H1 (cell line): ENCODE data around the gene BAAT. TPM values are rescaled to one million over a fixed set of nuclear protein-coding genes. Genes with fewer than 3 reads are reported as not detected.

ENCODE experiments used
- CTCF ChIA-PET: fragments of 300-600 bp; sonication (Branson Sonifier 250); formaldehyde crosslinking; loops from one replicate; lab custom pipeline; 2021; ENCODE audit not compliant: partially characterized antibody; lab: Charles Lee
- POLR2A ChIA-PET: fragments of 300-600 bp; sonication (Branson Sonifier 250); formaldehyde crosslinking; loops from one replicate; lab custom pipeline; 2021; ENCODE audit warnings: inconsistent platforms; ENCODE audit not compliant: partially characterized antibody; lab: Charles Lee
- DNase-seq, 2 experiments: peaks; one replicate each; pipeline versions ENCODE4 v3.0.0 to v3.0.0-alpha.2; 2010 to 2022; ENCODE audit warnings: low spot score in 2 of 2, low read depth in 1 of 2, mixed read lengths in 1 of 2
- FAIRE-seq: peaks from 2 replicates; lab custom pipeline; 2011; peaks lifted over from hg19 to GRCh38; lab: Jason Lieb, UNC
- H2AFZ ChIP-seq: 2 replicates; pipeline ENCODE4 v1.8.1; 2012; ENCODE audit warnings: low read length, inconsistent platforms
- H2AK5ac ChIP-seq: 2 replicates; pipeline ENCODE4 v1.6.1; 2013; ENCODE audit warnings: low read depth, low read length
- H2BK120ac ChIP-seq: replicated peaks from 2 replicates; pipeline ENCODE3; 2013; ENCODE audit warnings: low read depth, low read length, inconsistent platforms
- H2BK12ac ChIP-seq: 2 replicates; pipeline ENCODE4 v1.6.1; 2013; ENCODE audit warnings: low read depth, low read length
- H2BK15ac ChIP-seq: 2 replicates; pipeline ENCODE4 v1.6.1; 2013; ENCODE audit warnings: low read length
- H2BK20ac ChIP-seq: 2 replicates; pipeline ENCODE4 v1.6.1; 2013; ENCODE audit warnings: low read length
- H2BK5ac ChIP-seq: 2 replicates; pipeline ENCODE4 v1.6.1; 2013; ENCODE audit warnings: low read depth, low read length
- H3K14ac ChIP-seq: 2 replicates; pipeline ENCODE4 v1.6.1; 2013; ENCODE audit warnings: inconsistent platforms; ENCODE audit not compliant: insufficient read length
- H3K18ac ChIP-seq: 2 replicates; pipeline ENCODE4 v1.6.1; 2013; ENCODE audit warnings: low read length; ENCODE audit errors: extremely low read depth
- H3K23ac ChIP-seq: 2 replicates; pipeline ENCODE4 v1.6.1; 2013; ENCODE audit warnings: inconsistent platforms; ENCODE audit not compliant: insufficient read length
- H3K23me2 ChIP-seq: 2 replicates; pipeline ENCODE4 v1.6.1; 2013; ENCODE audit warnings: low read depth, low read length
- H3K27ac ChIP-seq: 2 replicates; pipeline ENCODE4 v1.6.1; 2011; ENCODE audit warnings: low read depth, low read length, inconsistent platforms
- H3K27me3 ChIP-seq, 4 experiments: replicated peaks in 1 of 4; 1 replicate in 1 of 4; 2 replicates in 3 of 4; pipeline versions ENCODE4 v1.6.1 to v1.8.1; 2011 to 2013; ENCODE audit warnings: low read length in 3 of 4, mild to moderate bottlenecking in 3 of 4, inconsistent platforms in 2 of 4, mixed read lengths in 2 of 4, moderate library complexity in 1 of 4; ENCODE audit not compliant: control insufficient read depth in 3 of 4, insufficient read depth in 3 of 4; ENCODE audit errors: extremely low read depth in 1 of 4
- H3K36me3 ChIP-seq, 4 experiments: 2 replicates each; pipeline versions ENCODE4 v1.6.1 to v1.8.1; 2011 to 2013; ENCODE audit warnings: mild to moderate bottlenecking in 4 of 4, low read length in 3 of 4, moderate library complexity in 2 of 4, control low read depth in 1 of 4, inconsistent platforms in 1 of 4; ENCODE audit not compliant: insufficient read depth in 4 of 4, control insufficient read depth in 2 of 4
- H3K4ac ChIP-seq: replicated peaks from 2 replicates; pipeline ENCODE3; 2013; ENCODE audit warnings: low read length, low read depth, mixed read lengths, inconsistent platforms; ENCODE audit not compliant: insufficient read length
- H3K4me1 ChIP-seq, 4 experiments: replicated peaks in 1 of 4; 1 replicate in 1 of 4; 2 replicates in 3 of 4; pipeline versions ENCODE4 v1.6.1 to v1.8.1; 2011 to 2013; ENCODE audit warnings: low read length in 3 of 4, inconsistent platforms in 2 of 4, mixed read lengths in 1 of 4; ENCODE audit not compliant: insufficient read depth in 4 of 4, control insufficient read depth in 3 of 4
- H3K4me2 ChIP-seq, 2 experiments: 2 replicates each; pipeline versions ENCODE4 v1.6.1 to v1.8.1; 2011 to 2013; ENCODE audit warnings: low read depth in 2 of 2, low read length in 2 of 2, control low read depth in 1 of 2, inconsistent platforms in 1 of 2, mild to moderate bottlenecking in 1 of 2; ENCODE audit not compliant: insufficient read depth in 1 of 2
- H3K4me3 ChIP-seq, 4 experiments: fragments of 200-600, 300-600 bp in 1 of 4; sonication (generic), shearing (Covaris generic), sonication (Bioruptor Twin) in 1 of 4; 2 replicates each; pipeline versions ENCODE4 v1.5.1 to v1.8.1; 2011 to 2016; ENCODE audit warnings: low read length in 4 of 4, low read depth in 3 of 4, control low read depth in 2 of 4, inconsistent platforms in 2 of 4, mild to moderate bottlenecking in 2 of 4, mixed read lengths in 1 of 4, moderate library complexity in 1 of 4; ENCODE audit not compliant: insufficient read depth in 2 of 4; ENCODE audit errors: extremely low read depth in 1 of 4
- H3K56ac ChIP-seq: replicated peaks from 2 replicates; pipeline ENCODE3; 2013; ENCODE audit warnings: low read depth, mild to moderate bottlenecking, mixed read lengths, low read length, inconsistent platforms; ENCODE audit not compliant: insufficient read length
- H3K79me1 ChIP-seq: 2 replicates; pipeline ENCODE4 v1.6.1; 2013; ENCODE audit warnings: low read depth, low read length, control low read depth
- H3K79me2 ChIP-seq, 2 experiments: 2 replicates each; pipeline versions ENCODE4 v1.6.1 to v1.8.1; 2012 to 2013; ENCODE audit warnings: low read length in 2 of 2, mild to moderate bottlenecking in 2 of 2, inconsistent platforms in 1 of 2; ENCODE audit not compliant: insufficient read depth in 2 of 2, control insufficient read depth in 1 of 2
- H3K9ac ChIP-seq, 4 experiments: replicated peaks in 1 of 4; 1 replicate in 1 of 4; 2 replicates in 3 of 4; pipeline versions ENCODE4 v1.6.1 to v1.8.1; 2011 to 2013; ENCODE audit warnings: low read depth in 3 of 4, low read length in 3 of 4, control low read depth in 2 of 4, mild to moderate bottlenecking in 2 of 4, moderate library complexity in 2 of 4, inconsistent platforms in 1 of 4; ENCODE audit errors: extremely low read depth in 1 of 4
- H3K9me3 ChIP-seq, 2 experiments: 2 replicates each; pipeline versions ENCODE4 v1.6.1 to v1.8.1; 2012 to 2013; ENCODE audit warnings: mild to moderate bottlenecking in 2 of 2, moderate library complexity in 2 of 2, control low read depth in 1 of 2, inconsistent platforms in 1 of 2, low read depth in 1 of 2, low read length in 1 of 2, mixed read lengths in 1 of 2; ENCODE audit not compliant: insufficient read depth in 2 of 2
- H4K20me1 ChIP-seq, 2 experiments: replicated peaks in 1 of 2; 2 replicates each; pipeline versions ENCODE3 to v1.8.1; 2011 to 2013; ENCODE audit warnings: inconsistent platforms in 2 of 2, low read length in 2 of 2, mild to moderate bottlenecking in 1 of 2; ENCODE audit not compliant: insufficient read depth in 2 of 2, control insufficient read depth in 1 of 2
- H4K5ac ChIP-seq: 2 replicates; pipeline ENCODE4 v1.6.1; 2013; ENCODE audit warnings: low read length, low read depth, mixed read lengths, inconsistent platforms; ENCODE audit not compliant: insufficient read length
- H4K8ac ChIP-seq: 2 replicates; pipeline ENCODE4 v1.8.0; 2013; ENCODE audit warnings: mild to moderate bottlenecking, moderate library complexity, low read length, inconsistent platforms; ENCODE audit not compliant: insufficient read depth; ENCODE audit errors: extremely low read depth
- H4K91ac ChIP-seq: replicated peaks from 2 replicates; pipeline ENCODE3; 2013; ENCODE audit warnings: low read length, mixed read lengths, inconsistent platforms; ENCODE audit not compliant: insufficient read length
- ASH2L ChIP-seq: fragments of 200-600, 300-600 bp; sonication (generic); IDR thresholded peaks from one replicate; pipeline ENCODE4 v1.7.1; 2017; ENCODE audit warnings: low read length
- BRCA1 ChIP-seq: IDR thresholded peaks from 2 replicates; pipeline ENCODE4 v1.6.1; 2012; ENCODE audit warnings: low read depth, low read length, improper control_type of control experiment
- CBX8 ChIP-seq: fragments of 300-800, 300-1000 bp; sonication (generic); IDR thresholded peaks from 2 replicates; pipeline ENCODE4 v1.7.1; 2016; ENCODE audit warnings: low read depth, low read length, borderline replicate concordance
- GABPA ChIP-seq: IDR thresholded peaks from 2 replicates; pipeline ENCODE4 v1.6.1; 2011; ENCODE audit warnings: mild to moderate bottlenecking, low read length, moderate library complexity, borderline replicate concordance; ENCODE audit not compliant: insufficient read depth
- JUN ChIP-seq: IDR thresholded peaks from 2 replicates; pipeline ENCODE4 v1.6.1; 2011; ENCODE audit warnings: low read depth, mild to moderate bottlenecking, improper control_type of control experiment, low read length
- JUND ChIP-seq: IDR thresholded peaks from 2 replicates; pipeline ENCODE4 v1.6.1; 2011; ENCODE audit warnings: mild to moderate bottlenecking, improper control_type of control experiment, low read length
- KDM1A ChIP-seq: fragments of 200-600, 300-600 bp; sonication (generic); IDR thresholded peaks from 2 replicates; pipeline ENCODE4 v1.7.1; 2016; ENCODE audit warnings: mild to moderate bottlenecking, low read length, borderline replicate concordance
- KDM5A ChIP-seq: fragments of 200-600 bp; IDR thresholded peaks from 2 replicates; pipeline ENCODE4 v1.7.1; 2012; ENCODE audit warnings: mild to moderate bottlenecking, low read length, inconsistent platforms, mixed read lengths
- MAFK ChIP-seq: IDR thresholded peaks from 2 replicates; pipeline ENCODE4 v1.6.1; 2012; ENCODE audit warnings: low read depth, mild to moderate bottlenecking, improper control_type of control experiment, low read length
- RNF2 ChIP-seq: fragments of 200-900, 300-1000 bp; sonication (generic); IDR thresholded peaks from 2 replicates; pipeline ENCODE4 v1.7.1; 2016; ENCODE audit warnings: borderline replicate concordance, low read depth, mild to moderate bottlenecking, antibody characterized with exemption, low read length; ENCODE audit not compliant: poor library complexity, severe bottlenecking; ENCODE audit errors: missing control alignments
- SIN3A ChIP-seq, 2 experiments: IDR thresholded peaks in 1 of 2; conservative IDR thresholded peaks in 1 of 2; 2 replicates each; pipeline ENCODE4 v1.6.1; 2011 to 2012; ENCODE audit warnings: low read length in 2 of 2, improper control_type of control experiment in 1 of 2, low read depth in 1 of 2, mild to moderate bottlenecking in 1 of 2
- SIRT6 ChIP-seq: IDR thresholded peaks from one replicate; pipeline ENCODE4 v1.7.1; 2012; ENCODE audit warnings: low read length, inconsistent platforms
- TAF1 ChIP-seq: IDR thresholded peaks from 2 replicates; pipeline ENCODE4 v1.6.1; 2011; ENCODE audit warnings: mild to moderate bottlenecking, low read depth, low read length
- TAF7 ChIP-seq: optimal IDR thresholded peaks from 2 replicates; pipeline ENCODE3; 2011; ENCODE audit warnings: low read depth, mild to moderate bottlenecking, inconsistent platforms, low read length, moderate library complexity, borderline replicate concordance
- TBP ChIP-seq: IDR thresholded peaks from 2 replicates; pipeline ENCODE4 v1.6.1; 2011; ENCODE audit warnings: low read depth, low read length, improper control_type of control experiment
- TEAD4 ChIP-seq: IDR thresholded peaks from 2 replicates; pipeline ENCODE4 v1.6.1; 2012; ENCODE audit warnings: low read depth, low read length, inconsistent platforms, mixed read lengths
- WGBS, 2 experiments: shearing (Covaris generic) in 1 of 2; methylation state at CpG; one replicate each; pipeline versions ENCODE4 v1.1.6 to v1.1.7; 2013 to 2015; ENCODE audit warnings: low lambda C conversion rate in 2 of 2, mixed read lengths in 2 of 2, inconsistent platforms in 1 of 2, low coverage in 1 of 2, missing lambda C conversion rate in 1 of 2; ENCODE audit not compliant: insufficient replicate concordance in 2 of 2, insufficient coverage in 1 of 2, insufficient read length in 1 of 2; ENCODE audit errors: extremely low coverage in 1 of 2, missing lambda C conversion rate in 1 of 2; 5-methylcytosine and 5-hydroxymethylcytosine counted together
- polyA plus RNA-seq, 7 experiments: library from polyadenylated mRNA; depleted of rRNA in 3 of 7; stranded (reverse) in 5 of 7; unstranded in 2 of 7; fragments of >200 nt in 5 of 7; fragments of 200-250 nt in 2 of 7; gene quantifications; 1 replicate in 5 of 7; 2 replicates in 1 of 7; 4 replicates in 1 of 7; pipeline versions ENCODE4 v1.2.1 to v1.2.3, GENCODE V29; 2011 to 2013; ENCODE audit warnings: missing spikeins in 2 of 7, mixed read lengths in 2 of 7
- total RNA-seq: library from RNA; stranded (reverse); fragmentation: NEBNext Ultra II Directional; extraction: Animal tissue kit (Norgen Biotek cat#: 25700); gene quantifications from 2 replicates; pipeline ENCODE4 v1.2.1, GENCODE V29; 2021

BAAT gene
- total and polyA plus RNA-seq, 2 of the 8 experiments (the other 6 are each of a cell fraction or from before 2014, with no cell fraction given), result 0.09 to 0.17 TPM

GRCh38 chr9:101315112-101315450, 69.7 kb downstream of the BAAT start:
- Histone ChIP-seq H2BK12ac (no peak overlapping the region), H3K79me1 (no peaks in the 10 kb centered on the region), H3K23ac (no peak overlapping the region), H2BK15ac (no peak overlapping the region), H3K79me2 (no peaks in the 10 kb centered on the region), H3K4me2 (no peak overlapping the region), H2BK20ac (no peak overlapping the region), H4K20me1 (no peaks in the 10 kb centered on the region), H3K14ac (no peak overlapping the region), H3K9me3 (no peaks in the 10 kb centered on the region; a peak in 1 of 4 replicates), H4K5ac (no peak overlapping the region), H3K4me1 (no peaks in the 10 kb centered on the region), H2BK120ac (no peak overlapping the region), H3K27me3 (no peaks in the 10 kb centered on the region), H3K27ac (no peak overlapping the region), H4K8ac (no peak overlapping the region), H3K9ac (no peak overlapping the region), H3K18ac (no peak overlapping the region), H2BK5ac (no peak overlapping the region), H3K23me2 (no peaks in the 10 kb centered on the region), H4K91ac (no peak overlapping the region), H2AFZ (no peak overlapping the region), H3K36me3 (no peaks in the 10 kb centered on the region), H2AK5ac (no peak overlapping the region), H3K4me3 (no peak overlapping the region), H3K4ac (no peak overlapping the region), H3K56ac (no peak overlapping the region)
- FAIRE-seq (no peak), DNase-seq (no peak)
- POLR2A ChIA-PET, result no interaction called here
- CTCF ChIA-PET, result interaction anchor here (0.6 to 2.1 kb wide), 7 partner anchors 16 to 612 kb away, joined by 3 to 7 read pairs (median 4); no protein-coding TSS in a partner anchor
- 79% methylated on average over 2 of the region's 2 CpGs; no CpG with 5 or more reads in 1 of the 2 experiments for WGBS, 2 experiments
- TF ChIP-seq JUND, result no peak
- no peak for TF ChIP-seq GABPA
- no peak for TF ChIP-seq RNF2
- TF ChIP-seq SIRT6, result no peak
- TF ChIP-seq SIN3A (conservative IDR thresholded peaks at IDR 0.05 in 1 of 2, IDR thresholded peaks at IDR 0.05 in 1 of 2; ENCODE audit: low read depth in 1 of 2, low read length in 2 of 2), result no peak
- no peak for TF ChIP-seq CBX8
- no peak for TF ChIP-seq TAF7
- TF ChIP-seq TBP, result no peak
- no peak for TF ChIP-seq KDM1A
- TF ChIP-seq JUN, result no peak
- TF ChIP-seq TEAD4, result no peak
- no peak for TF ChIP-seq BRCA1
- TF ChIP-seq MAFK, result no peak
- TF ChIP-seq TAF1, result no peak
- no peak for TF ChIP-seq ASH2L
- TF ChIP-seq KDM5A, result no peak
